Activated naive CD8-positive, alpha-beta T cell treated with anti-CD3 and anti-CD28 coated beads, Interleukin-2, amount 50 U/mL, for 24 hours (primary cell): ENCODE measurements around the gene ADAMTS9.

Experiments used
- ATAC-seq: fragments of 150-1000 bp; cut with Tn5 transposase; one replicate; pipeline ENCODE4 v1.10.0; 2021
- DNase-seq: peaks from one replicate; pipeline ENCODE4 v3.0.0; 2021
- H3K27ac Mint-ChIP-seq: one replicate; pipeline ENCODE4 v1.8.0; 2021; ENCODE audit warnings: mild to moderate bottlenecking, mixed read lengths
- H3K27me3 Mint-ChIP-seq: one replicate; pipeline ENCODE4 v1.8.0; 2021; ENCODE audit warnings: mixed read lengths
- H3K36me3 Mint-ChIP-seq: one replicate; pipeline ENCODE4 v1.8.0; 2021; ENCODE audit warnings: low read depth, mixed read lengths
- H3K4me1 Mint-ChIP-seq: one replicate; pipeline ENCODE4 v1.8.0; 2021; ENCODE audit warnings: mixed read lengths
- H3K4me3 Mint-ChIP-seq: one replicate; pipeline ENCODE4 v1.8.0; 2021; ENCODE audit warnings: mild to moderate bottlenecking, moderate library complexity, mixed read lengths
- H3K9me3 Mint-ChIP-seq: one replicate; pipeline ENCODE4 v1.8.0; 2021; ENCODE audit warnings: mixed read lengths

Gene ADAMTS9

GRCh38 chr3:64651741-64652241, 36.0 kb downstream of the ADAMTS9 start:
- no peak for DNase-seq
- Mint-ChIP-seq H3K27me3 (no peaks in the 10 kb centered on the region), H3K9me3 (no peaks in the 10 kb centered on the region), H3K27ac (no peak overlapping the region), H3K36me3 (no peaks in the 10 kb centered on the region), H3K4me1 (no peaks in the 10 kb centered on the region), H3K4me3 (no peak overlapping the region)
- ATAC-seq, result no peak

DNA sequence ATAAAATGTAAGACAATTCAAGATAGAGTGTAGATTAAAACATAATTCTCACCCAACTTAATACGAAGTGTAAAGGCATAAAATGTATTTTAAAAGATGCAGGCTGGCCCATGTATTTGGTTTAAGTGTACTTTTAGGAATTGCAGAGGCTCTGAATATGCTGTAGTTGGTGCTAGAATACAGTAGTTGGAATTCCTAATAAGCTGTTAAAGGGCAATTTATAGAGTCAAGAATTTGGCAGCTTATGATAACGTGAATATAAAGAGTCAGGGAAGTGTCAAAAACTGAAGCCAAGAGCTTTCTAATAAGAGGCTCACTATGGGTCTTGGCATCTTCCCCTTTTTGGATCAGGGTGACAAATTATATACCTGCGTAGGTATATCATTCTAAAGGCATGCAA, 36.5 kb downstream of the ADAMTS9 start:
- no peaks in the 10 kb centered on the region for H3K27me3 Mint-ChIP-seq
- no peak overlapping the region for H3K27ac Mint-ChIP-seq
- DNase-seq (no peak), ATAC-seq (no peak)
- H3K4me3 Mint-ChIP-seq, result no peak overlapping the region
- no peaks in the 10 kb centered on the region for H3K4me1 Mint-ChIP-seq
- H3K9me3 Mint-ChIP-seq, result no peaks in the 10 kb centered on the region
- no peaks in the 10 kb centered on the region for H3K36me3 Mint-ChIP-seq

- no peak for ATAC-seq
- no peaks in the 10 kb centered on the region for H3K9me3 Mint-ChIP-seq
- H3K4me1 Mint-ChIP-seq, result no peaks in the 10 kb centered on the region
- H3K36me3 Mint-ChIP-seq, result no peaks in the 10 kb centered on the region
- H3K27ac Mint-ChIP-seq, result no peak overlapping the region
- H3K4me3 Mint-ChIP-seq, result no peak overlapping the region
- H3K27me3 Mint-ChIP-seq, result no peaks in the 10 kb centered on the region
- DNase-seq, result no peak
Observed at GRCh38 chr3:64650715-64651114, 37.1 kb downstream of the ADAMTS9 start.

- H3K27ac Mint-ChIP-seq, result no peak overlapping the region
- DNase-seq (no peak), ATAC-seq (no peak)
- H3K36me3 Mint-ChIP-seq, result no peaks in the 10 kb centered on the region
- no peaks in the 10 kb centered on the region for H3K4me1 Mint-ChIP-seq
- H3K27me3 Mint-ChIP-seq, result no peaks in the 10 kb centered on the region
- no peak overlapping the region for H3K4me3 Mint-ChIP-seq
- no peaks in the 10 kb centered on the region for H3K9me3 Mint-ChIP-seq
Observed at GRCh38 chr3:64650096-64650622, 37.6 kb downstream of the ADAMTS9 start.

GRCh38 chr3:64648927-64649906, 38.6 kb downstream of the ADAMTS9 start:
- no peaks in the 10 kb centered on the region for H3K9me3 Mint-ChIP-seq
- DNase-seq (no peak), ATAC-seq (no peak)
- no peaks in the 10 kb centered on the region for H3K36me3 Mint-ChIP-seq
- no peak overlapping the region for H3K4me3 Mint-ChIP-seq
- H3K27me3 Mint-ChIP-seq, result no peaks in the 10 kb centered on the region
- H3K27ac Mint-ChIP-seq, result no peak overlapping the region
- no peaks in the 10 kb centered on the region for H3K4me1 Mint-ChIP-seq

DNA sequence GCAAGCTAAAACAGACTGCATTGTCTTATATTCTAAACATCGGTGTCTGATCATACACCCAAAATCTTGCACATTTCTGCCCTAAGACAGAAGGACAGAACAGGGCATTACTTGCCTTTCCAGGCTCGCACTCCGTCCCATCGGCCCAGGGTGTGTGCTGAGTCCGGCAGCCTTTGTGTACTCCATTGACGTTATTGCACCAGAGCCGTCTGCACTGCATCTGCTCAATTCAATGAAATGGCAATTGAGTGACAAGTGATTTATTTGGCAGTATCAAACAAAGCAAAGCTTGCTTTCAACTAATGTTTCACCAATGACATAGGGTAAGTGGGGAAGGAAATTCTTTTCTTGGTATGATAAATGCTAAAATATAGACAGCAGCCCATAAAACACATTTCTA, 40.0 kb downstream of the ADAMTS9 start:
- ATAC-seq (no peak), DNase-seq (no peak)
- no peaks in the 10 kb centered on the region for H3K4me1 Mint-ChIP-seq
- H3K4me3 Mint-ChIP-seq, result no peak overlapping the region
- H3K27ac Mint-ChIP-seq, result no peak overlapping the region
- H3K36me3 Mint-ChIP-seq, result no peaks in the 10 kb centered on the region
- no peaks in the 10 kb centered on the region for H3K27me3 Mint-ChIP-seq
- H3K9me3 Mint-ChIP-seq, result no peaks in the 10 kb centered on the region

GRCh38 chr3:64645243-64645642, 42.6 kb downstream of the ADAMTS9 start:
- H3K27ac Mint-ChIP-seq, result no peak overlapping the region
- ATAC-seq (no peak), DNase-seq (no peak)
- H3K4me3 Mint-ChIP-seq, result no peak overlapping the region
- no peaks in the 10 kb centered on the region for H3K9me3 Mint-ChIP-seq
- no peaks in the 10 kb centered on the region for H3K4me1 Mint-ChIP-seq
- no peaks in the 10 kb centered on the region for H3K36me3 Mint-ChIP-seq
- no peaks in the 10 kb centered on the region for H3K27me3 Mint-ChIP-seq

GRCh38 chr3:64644483-64644882, 43.3 kb downstream of the ADAMTS9 start:
- DNase-seq (no peak), ATAC-seq (no peak)
- Mint-ChIP-seq H3K36me3 (no peaks in the 10 kb centered on the region), H3K27me3 (no peaks in the 10 kb centered on the region), H3K9me3 (no peaks in the 10 kb centered on the region), H3K27ac (no peak overlapping the region), H3K4me1 (no peaks in the 10 kb centered on the region), H3K4me3 (no peak overlapping the region)

GRCh38 chr3:64642327-64643151, 45.3 kb downstream of the ADAMTS9 start:
- Mint-ChIP-seq H3K27me3 (no peaks in the 10 kb centered on the region), H3K4me1 (no peaks in the 10 kb centered on the region), H3K27ac (no peak overlapping the region), H3K36me3 (no peaks in the 10 kb centered on the region), H3K9me3 (no peaks in the 10 kb centered on the region), H3K4me3 (no peak overlapping the region)
- DNase-seq, result no peak
- ATAC-seq, result no peak

DNA sequence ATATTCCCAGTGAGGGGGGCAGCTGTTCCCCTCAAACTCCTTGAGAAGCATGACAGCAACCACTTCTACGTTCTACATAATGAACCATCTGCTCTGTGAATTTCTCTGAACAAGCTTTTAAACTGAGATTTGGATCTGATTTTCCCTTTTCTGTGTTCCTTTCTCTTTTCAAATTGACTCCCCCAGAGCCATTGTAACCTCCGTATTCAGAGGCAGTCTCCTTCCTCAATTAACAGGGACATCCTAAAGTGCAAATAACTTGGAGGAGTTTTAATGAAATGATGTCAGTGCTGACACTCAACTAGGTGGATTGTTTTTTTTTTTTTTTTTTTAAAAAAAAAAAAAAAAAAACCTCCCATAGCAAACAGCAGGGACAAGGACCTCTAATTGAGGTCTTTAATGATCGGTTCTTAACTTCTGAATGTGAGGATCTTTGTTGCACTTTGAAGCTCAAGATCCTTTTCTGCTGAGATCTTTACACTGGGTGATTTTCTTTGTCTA, 48.8 kb downstream of the ADAMTS9 start:
- DNase-seq (no peak), ATAC-seq (no peak)
- no peak overlapping the region for H3K4me3 Mint-ChIP-seq
- no peak overlapping the region for H3K27ac Mint-ChIP-seq
- H3K36me3 Mint-ChIP-seq, result no peaks in the 10 kb centered on the region
- H3K27me3 Mint-ChIP-seq, result no peaks in the 10 kb centered on the region
- no peaks in the 10 kb centered on the region for H3K4me1 Mint-ChIP-seq
- peaks cover 4% of the 10 kb centered on the region for H3K9me3 Mint-ChIP-seq

DNA sequence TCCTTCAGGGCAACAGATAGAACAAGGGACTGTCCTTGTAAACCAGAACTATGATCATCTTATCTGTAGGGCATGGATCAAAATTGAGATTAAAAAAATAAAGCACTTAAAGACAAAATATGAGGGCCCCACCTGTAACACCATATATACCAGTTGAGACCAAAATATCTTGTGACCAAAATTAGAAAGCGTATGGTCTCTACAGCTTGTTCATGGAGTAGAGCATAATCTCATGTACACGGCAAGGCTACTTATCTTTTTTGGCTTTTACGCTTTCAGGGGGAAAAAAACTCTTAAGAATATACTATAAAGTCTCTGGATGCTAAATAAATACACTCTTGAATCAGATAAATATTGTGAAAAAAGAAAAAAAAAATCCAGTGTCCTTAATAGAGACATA, 49.3 kb downstream of the ADAMTS9 start:
- Mint-ChIP-seq H3K9me3 (peaks cover 5% of the 10 kb centered on the region), H3K27me3 (no peaks in the 10 kb centered on the region), H3K4me3 (no peak overlapping the region), H3K4me1 (no peaks in the 10 kb centered on the region), H3K36me3 (no peaks in the 10 kb centered on the region), H3K27ac (no peak overlapping the region)
- no peak for DNase-seq
- no peak for ATAC-seq

DNA sequence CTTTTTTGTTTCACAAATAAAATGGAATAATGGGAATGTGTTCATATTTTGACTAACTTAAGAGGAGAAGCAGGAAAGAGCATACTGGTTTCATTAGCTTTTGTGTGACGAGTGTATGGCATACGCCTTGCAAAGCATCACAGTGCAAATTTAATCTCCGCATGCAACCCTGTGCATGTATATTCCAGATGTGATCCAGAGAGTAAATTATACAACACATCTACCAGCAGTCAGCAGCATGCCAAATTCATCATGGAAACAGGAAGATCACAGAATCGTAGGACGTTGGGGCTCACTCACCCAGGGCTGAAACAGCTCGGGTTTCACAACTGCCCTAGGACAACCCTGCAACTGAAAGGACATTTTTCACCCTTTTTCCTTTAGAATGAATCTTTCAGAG, 53.4 kb downstream of the ADAMTS9 start:
- H3K27ac Mint-ChIP-seq, result no peak overlapping the region
- H3K36me3 Mint-ChIP-seq, result no peaks in the 10 kb centered on the region
- no peak overlapping the region for H3K4me3 Mint-ChIP-seq
- no peak for ATAC-seq
- H3K4me1 Mint-ChIP-seq, result no peaks in the 10 kb centered on the region
- DNase-seq, result no peak
- H3K9me3 Mint-ChIP-seq, result peaks cover 5% of the 10 kb centered on the region
- H3K27me3 Mint-ChIP-seq, result no peaks in the 10 kb centered on the region

- Mint-ChIP-seq H3K27me3 (no peaks in the 10 kb centered on the region), H3K9me3 (peaks cover 11% of the 10 kb centered on the region), H3K36me3 (no peaks in the 10 kb centered on the region), H3K4me3 (no peak overlapping the region), H3K4me1 (no peaks in the 10 kb centered on the region), H3K27ac (no peak overlapping the region)
- no peak for ATAC-seq
- DNase-seq, result no peak
Observed at GRCh38 chr3:64631951-64632350, 55.8 kb downstream of the ADAMTS9 start.

GRCh38 chr3:64627471-64628321, 60.1 kb downstream of the ADAMTS9 start:
- ATAC-seq (no peak), DNase-seq (no peak)
- H3K9me3 Mint-ChIP-seq, result peaks cover 10% of the 10 kb centered on the region
- H3K4me1 Mint-ChIP-seq, result no peaks in the 10 kb centered on the region
- no peak overlapping the region for H3K27ac Mint-ChIP-seq
- no peaks in the 10 kb centered on the region for H3K27me3 Mint-ChIP-seq
- no peaks in the 10 kb centered on the region for H3K36me3 Mint-ChIP-seq
- H3K4me3 Mint-ChIP-seq, result no peak overlapping the region
